Liver (tissue), 3 donors: ENCODE results near the gene DNAAF3.

Source experiments
- ATF3 ChIP-seq: IDR thresholded peaks from 2 replicates; pipeline ENCODE4 v1.6.1; 2016; ENCODE audit warnings: antibody characterized with exemption
- CTCF ChIP-seq: fragments of 150-350 bp; IDR thresholded peaks from 2 replicates; pipeline ENCODE4 v1.5.1; 2017; ENCODE audit warnings: improper control_type of control experiment, low read depth, low read length; ENCODE audit not compliant: missing input control
- EGR1 ChIP-seq, 2 donors: IDR thresholded peaks; 2 replicates each; pipeline ENCODE4 v1.6.1; 2016 to 2018; ENCODE audit warnings: antibody characterized with exemption in 2 of 2, low read depth in 2 of 2
- FOXA1 ChIP-seq: IDR thresholded peaks from 2 replicates; pipeline ENCODE4 v1.6.1; 2016; ENCODE audit warnings: antibody characterized with exemption
- JUND ChIP-seq, 2 donors: IDR thresholded peaks; 2 replicates each; pipeline ENCODE4 v1.6.1; 2016; ENCODE audit warnings: antibody characterized with exemption in 2 of 2
- RAD21 ChIP-seq, 2 donors: IDR thresholded peaks; 2 replicates each; pipeline ENCODE4 v1.6.1; 2016; ENCODE audit warnings: antibody characterized with exemption in 2 of 2, mild to moderate bottlenecking in 2 of 2
- RXRA ChIP-seq, 2 donors: IDR thresholded peaks; 2 replicates each; pipeline ENCODE4 v1.6.1; 2017 to 2018; ENCODE audit warnings: antibody characterized with exemption in 2 of 2, mild to moderate bottlenecking in 1 of 2
- SP1 ChIP-seq: IDR thresholded peaks from 2 replicates; pipeline ENCODE4 v1.6.1; 2018; ENCODE audit warnings: antibody characterized with exemption, mild to moderate bottlenecking
- TAF1 ChIP-seq: conservative IDR thresholded peaks from 2 replicates; pipeline ENCODE4 v1.6.1; 2016; ENCODE audit warnings: antibody characterized with exemption, mild to moderate bottlenecking
- ZBTB33 ChIP-seq: IDR thresholded peaks from 2 replicates; pipeline ENCODE4 v1.6.1; 2016; ENCODE audit warnings: antibody characterized with exemption
- TF ChIP-seq, protein P1 (sequence below): IDR thresholded peaks from 2 replicates; pipeline ENCODE4 v1.6.1; 2016; ENCODE audit warnings: antibody characterized with exemption, mild to moderate bottlenecking
- TF ChIP-seq, protein P2 (sequence below): IDR thresholded peaks from 2 replicates; pipeline ENCODE4 v1.6.1; 2016; ENCODE audit warnings: antibody characterized with exemption
- donor health status: healthy.
- donor health status: healthy.

- no peak for TF ChIP-seq CTCF
- TF ChIP-seq TAF1: no peak
- TF ChIP-seq ATF3: no peak
- no peak for TF ChIP-seq RAD21 (IDR thresholded peaks at IDR 0.05)
- no peak for TF ChIP-seq ZBTB33
- TF ChIP-seq JUND (IDR thresholded peaks at IDR 0.05): no peak
- TF ChIP-seq FOXA1: no peak
- TF ChIP-seq, protein P1, sequence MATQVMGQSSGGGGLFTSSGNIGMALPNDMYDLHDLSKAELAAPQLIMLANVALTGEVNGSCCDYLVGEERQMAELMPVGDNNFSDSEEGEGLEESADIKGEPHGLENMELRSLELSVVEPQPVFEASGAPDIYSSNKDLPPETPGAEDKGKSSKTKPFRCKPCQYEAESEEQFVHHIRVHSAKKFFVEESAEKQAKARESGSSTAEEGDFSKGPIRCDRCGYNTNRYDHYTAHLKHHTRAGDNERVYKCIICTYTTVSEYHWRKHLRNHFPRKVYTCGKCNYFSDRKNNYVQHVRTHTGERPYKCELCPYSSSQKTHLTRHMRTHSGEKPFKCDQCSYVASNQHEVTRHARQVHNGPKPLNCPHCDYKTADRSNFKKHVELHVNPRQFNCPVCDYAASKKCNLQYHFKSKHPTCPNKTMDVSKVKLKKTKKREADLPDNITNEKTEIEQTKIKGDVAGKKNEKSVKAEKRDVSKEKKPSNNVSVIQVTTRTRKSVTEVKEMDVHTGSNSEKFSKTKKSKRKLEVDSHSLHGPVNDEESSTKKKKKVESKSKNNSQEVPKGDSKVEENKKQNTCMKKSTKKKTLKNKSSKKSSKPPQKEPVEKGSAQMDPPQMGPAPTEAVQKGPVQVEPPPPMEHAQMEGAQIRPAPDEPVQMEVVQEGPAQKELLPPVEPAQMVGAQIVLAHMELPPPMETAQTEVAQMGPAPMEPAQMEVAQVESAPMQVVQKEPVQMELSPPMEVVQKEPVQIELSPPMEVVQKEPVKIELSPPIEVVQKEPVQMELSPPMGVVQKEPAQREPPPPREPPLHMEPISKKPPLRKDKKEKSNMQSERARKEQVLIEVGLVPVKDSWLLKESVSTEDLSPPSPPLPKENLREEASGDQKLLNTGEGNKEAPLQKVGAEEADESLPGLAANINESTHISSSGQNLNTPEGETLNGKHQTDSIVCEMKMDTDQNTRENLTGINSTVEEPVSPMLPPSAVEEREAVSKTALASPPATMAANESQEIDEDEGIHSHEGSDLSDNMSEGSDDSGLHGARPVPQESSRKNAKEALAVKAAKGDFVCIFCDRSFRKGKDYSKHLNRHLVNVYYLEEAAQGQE: no peak
- peak; percentile 29 for TF ChIP-seq SP1
- TF ChIP-seq, protein P2, sequence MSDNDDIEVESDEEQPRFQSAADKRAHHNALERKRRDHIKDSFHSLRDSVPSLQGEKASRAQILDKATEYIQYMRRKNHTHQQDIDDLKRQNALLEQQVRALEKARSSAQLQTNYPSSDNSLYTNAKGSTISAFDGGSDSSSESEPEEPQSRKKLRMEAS: no peak
- TF ChIP-seq RXRA (IDR thresholded peaks at IDR 0.05): no peak
- no peak for TF ChIP-seq EGR1 (IDR thresholded peaks at IDR 0.05; ENCODE audit: low read depth in 2 of 2)
Measured at GRCh38 chr19:55113570-55114039, 52.8 kb downstream of the DNAAF3 start.
